SW480 (cell line): ENCODE data around the gene TAF11L10.
"Not testable (repeated sequence)": the region's sequence is repeated elsewhere in the genome, so short reads cannot be mapped to it uniquely, and the experiment has no call there.

Experiments used
- DNase-seq: peaks from one replicate; pipeline ENCODE4 v3.0.0-alpha.2; 2016; ENCODE audit warnings: low spot score

Gene TAF11L10

GRCh38 chr5:17597728-17598127 is at the start of gene TAF11L10:
Gene TAF11L10, minus strand, starts transcription at chr5:17597828.
- not testable (repeated sequence) for DNase-seq

GRCh38 chr5:17634160-17634559 is 36.5 kb upstream of the TAF11L10 start, which contains the start of gene TAF11L14:
Gene TAF11L14, plus strand, starts transcription at chr5:17634460.
- DNase-seq: no peak

- not testable (repeated sequence) for DNase-seq
Observed at GRCh38 chr5:17631788-17632187, 34.2 kb upstream of the TAF11L10 start, which contains the start of gene TAF11L13. Gene TAF11L13, plus strand, starts transcription at chr5:17632088.

- no peak for DNase-seq
Observed at GRCh38 chr5:17625686-17626085, 28.1 kb upstream of the TAF11L10 start.

GRCh38 chr5:17620627-17621026 is 23.0 kb upstream of the TAF11L10 start:
- no peak for DNase-seq

GRCh38 chr5:17619354-17619753 is 21.7 kb upstream of the TAF11L10 start:
- DNase-seq: peak; percentile 31

GRCh38 chr5:17614872-17615605 is 17.4 kb upstream of the TAF11L10 start:
- no peak for DNase-seq

- not testable (repeated sequence) for DNase-seq
Observed at GRCh38 chr5:17610092-17610491, 12.5 kb upstream of the TAF11L10 start, which contains the start of gene TAF11L12. Gene TAF11L12, plus strand, starts transcription at chr5:17610392.

- not testable (repeated sequence) for DNase-seq
Observed at GRCh38 chr5:17607461-17607860, 9.8 kb upstream of the TAF11L10 start.

GRCh38 chr5:17604951-17605350 is 7.3 kb upstream of the TAF11L10 start:
- DNase-seq: no peak

- not testable (repeated sequence) for DNase-seq
Observed at GRCh38 chr5:17603880-17604279, 6.3 kb upstream of the TAF11L10 start, which contains the start of gene TAF11L11. Gene TAF11L11, plus strand, starts transcription at chr5:17604183.

GRCh38 chr5:17594255-17594654 is 3.4 kb downstream of the TAF11L10 start, which contains the start of gene TAF11L9:
Gene TAF11L9, minus strand, starts transcription at chr5:17594394.
- not testable (repeated sequence) for DNase-seq

- not testable (repeated sequence) for DNase-seq
Observed at GRCh38 chr5:17590860-17591259, 6.8 kb downstream of the TAF11L10 start, which contains the start of gene TAF11L8. Gene TAF11L8, minus strand, starts transcription at chr5:17590960.

- DNase-seq: not testable (repeated sequence)
Observed at GRCh38 chr5:17585658-17586057, 12.0 kb downstream of the TAF11L10 start, which contains the start of gene TAF11L7. Gene TAF11L7, minus strand, starts transcription at chr5:17585758.
